Measurements from ENCODE around the gene PSMA8. TPM values are rescaled to one million over a fixed set of nuclear protein-coding genes. Genes with fewer than 3 reads are reported as not detected.

Gene PSMA8
- total and polyA plus RNA-seq, 2 of the 13 experiments (the other 11 are each of a cell fraction or from before 2014, with no cell fraction given) = not detected

- peak; percentile 55; the same call in 1 of the 2 replicates for TF ChIP-seq ZNF710 (CRISPR knock-in tag; IDR thresholded peaks at IDR 0.05; ENCODE audit: borderline replicate concordance)
- peak; percentile 59 for TF ChIP-seq GABPA (IDR thresholded peaks at IDR 0.05; ENCODE audit: low read depth, low read length)
- TF ChIP-seq GABPA (CRISPR knock-in tag; IDR thresholded peaks at IDR 0.05; ENCODE audit: low read depth) = peak; percentile 77
- TF ChIP-seq ATRX (CRISPR knock-in tag; IDR thresholded peaks at IDR 0.05; ENCODE audit: borderline replicate concordance) = no peak
- TF ChIP-seq SP5 (CRISPR knock-in tag; IDR thresholded peaks at IDR 0.05; ENCODE audit: borderline replicate concordance, low read depth) = peak; percentile 53
- TF ChIP-seq ZNF678 (CRISPR knock-in tag; IDR thresholded peaks at IDR 0.05) = 0 out of 2 replicates have a peak, but pooled peaks have one; percentile 22
- TF ChIP-seq ARNT (IDR thresholded peaks at IDR 0.05) = no peak
- peak; percentile 29; the same call in 1 of the 2 replicates for TF ChIP-seq ARHGAP35 (CRISPR knock-in tag; IDR thresholded peaks at IDR 0.05; ENCODE audit: borderline replicate concordance)
- TF ChIP-seq ARID3A (IDR thresholded peaks at IDR 0.05; ENCODE audit: low read depth, low read length) = no peak
- no peak for TF ChIP-seq MYNN (CRISPR knock-in tag; IDR thresholded peaks at IDR 0.05; ENCODE audit: low read depth)
- TF ChIP-seq ZBTB43 (CRISPR knock-in tag; conservative IDR thresholded peaks at IDR 0.05) = no peak; the same call in 1 of the 2 replicates
- no peak for TF ChIP-seq MEIS2 (CRISPR knock-in tag; IDR thresholded peaks at IDR 0.05)
- no peak for TF ChIP-seq NONO (IDR thresholded peaks at IDR 0.05)
- peak; percentile 50 for TF ChIP-seq NONO (CRISPR knock-in tag; conservative IDR thresholded peaks at IDR 0.05)
- TF ChIP-seq MTERF4 (CRISPR knock-in tag; IDR thresholded peaks at IDR 0.05) = no peak
- TF ChIP-seq ZNF205 (CRISPR knock-in tag; IDR thresholded peaks at IDR 0.05) = no peak
- peak; percentile 45; the same call in 1 of the 2 replicates for TF ChIP-seq KLF12 (CRISPR knock-in tag; IDR thresholded peaks at IDR 0.05; ENCODE audit: borderline replicate concordance)
- TF ChIP-seq KDM5A (IDR thresholded peaks at IDR 0.05; ENCODE audit: borderline replicate concordance, low read length) = peak; percentile 72; the same call in 1 of the 2 replicates
- no peak for TF ChIP-seq RELA (CRISPR knock-in tag; IDR thresholded peaks at IDR 0.05)
- TF ChIP-seq NAIF1 (CRISPR knock-in tag; IDR thresholded peaks at IDR 0.05; ENCODE audit: borderline replicate concordance) = peak; percentile 60; the same call in 1 of the 2 replicates
- TF ChIP-seq ZNF362 (CRISPR knock-in tag; IDR thresholded peaks at IDR 0.05; ENCODE audit: borderline replicate concordance) = no peak
- peak; percentile 20 for TF ChIP-seq MED8 (CRISPR knock-in tag; IDR thresholded peaks at IDR 0.05; ENCODE audit: insufficient replicate concordance)
These were observed 43.3 kb upstream of the PSMA8 start, which contains the start of gene SS18 (continued) for GRCh38 chr18:26090130-26091046.

Measured in HepG2 (cell line).